ENCODE measurements around the gene ANKS4B.

DNA sequence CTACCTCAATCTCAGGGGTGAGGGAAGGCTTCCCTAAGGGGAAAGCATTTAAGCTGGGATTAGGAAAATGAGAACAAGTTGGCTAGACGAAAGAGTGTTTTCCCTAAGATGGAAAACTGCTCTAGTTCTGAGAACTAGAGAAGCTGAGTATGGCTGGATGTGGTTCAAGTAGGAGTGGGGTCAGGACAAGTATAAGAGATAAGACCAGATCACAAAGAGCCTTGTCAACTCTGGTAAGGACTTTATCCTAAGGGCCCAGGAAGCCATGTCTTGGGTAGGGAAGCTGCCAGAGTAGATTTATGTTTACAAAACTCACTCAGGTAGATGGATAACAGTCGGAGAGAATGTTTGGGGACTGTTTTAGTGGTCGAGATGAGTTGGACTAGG lies 1.7 kb downstream of the ANKS4B start:
- no peak for TF ChIP-seq EP300 (IDR thresholded peaks at IDR 0.05)
- TF ChIP-seq POLR2A (IDR thresholded peaks at IDR 0.05): no peak
- TF ChIP-seq, protein P1, sequence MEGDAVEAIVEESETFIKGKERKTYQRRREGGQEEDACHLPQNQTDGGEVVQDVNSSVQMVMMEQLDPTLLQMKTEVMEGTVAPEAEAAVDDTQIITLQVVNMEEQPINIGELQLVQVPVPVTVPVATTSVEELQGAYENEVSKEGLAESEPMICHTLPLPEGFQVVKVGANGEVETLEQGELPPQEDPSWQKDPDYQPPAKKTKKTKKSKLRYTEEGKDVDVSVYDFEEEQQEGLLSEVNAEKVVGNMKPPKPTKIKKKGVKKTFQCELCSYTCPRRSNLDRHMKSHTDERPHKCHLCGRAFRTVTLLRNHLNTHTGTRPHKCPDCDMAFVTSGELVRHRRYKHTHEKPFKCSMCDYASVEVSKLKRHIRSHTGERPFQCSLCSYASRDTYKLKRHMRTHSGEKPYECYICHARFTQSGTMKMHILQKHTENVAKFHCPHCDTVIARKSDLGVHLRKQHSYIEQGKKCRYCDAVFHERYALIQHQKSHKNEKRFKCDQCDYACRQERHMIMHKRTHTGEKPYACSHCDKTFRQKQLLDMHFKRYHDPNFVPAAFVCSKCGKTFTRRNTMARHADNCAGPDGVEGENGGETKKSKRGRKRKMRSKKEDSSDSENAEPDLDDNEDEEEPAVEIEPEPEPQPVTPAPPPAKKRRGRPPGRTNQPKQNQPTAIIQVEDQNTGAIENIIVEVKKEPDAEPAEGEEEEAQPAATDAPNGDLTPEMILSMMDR (IDR thresholded peaks at IDR 0.05): no peak
